ENCODE results near the gene HAUS3. TPM values are rescaled to one million over a fixed set of nuclear protein-coding genes. Genes with fewer than 3 reads are reported as not detected.

Gene HAUS3
- total RNA-seq, 2 experiments from 2014 or later, result 143 to 148 TPM

GRCh38 chr4:2250357-2251072, 8.6 kb upstream of the HAUS3 start:
- no peak for ATAC-seq (ENCODE audit: poor library complexity)
- no peak overlapping the region for H3K4me3 Mint-ChIP-seq
- peaks cover 58% of the 10 kb centered on the region for H3K36me3 ChIP-seq (ENCODE audit: insufficient read depth, low read length)

DNA sequence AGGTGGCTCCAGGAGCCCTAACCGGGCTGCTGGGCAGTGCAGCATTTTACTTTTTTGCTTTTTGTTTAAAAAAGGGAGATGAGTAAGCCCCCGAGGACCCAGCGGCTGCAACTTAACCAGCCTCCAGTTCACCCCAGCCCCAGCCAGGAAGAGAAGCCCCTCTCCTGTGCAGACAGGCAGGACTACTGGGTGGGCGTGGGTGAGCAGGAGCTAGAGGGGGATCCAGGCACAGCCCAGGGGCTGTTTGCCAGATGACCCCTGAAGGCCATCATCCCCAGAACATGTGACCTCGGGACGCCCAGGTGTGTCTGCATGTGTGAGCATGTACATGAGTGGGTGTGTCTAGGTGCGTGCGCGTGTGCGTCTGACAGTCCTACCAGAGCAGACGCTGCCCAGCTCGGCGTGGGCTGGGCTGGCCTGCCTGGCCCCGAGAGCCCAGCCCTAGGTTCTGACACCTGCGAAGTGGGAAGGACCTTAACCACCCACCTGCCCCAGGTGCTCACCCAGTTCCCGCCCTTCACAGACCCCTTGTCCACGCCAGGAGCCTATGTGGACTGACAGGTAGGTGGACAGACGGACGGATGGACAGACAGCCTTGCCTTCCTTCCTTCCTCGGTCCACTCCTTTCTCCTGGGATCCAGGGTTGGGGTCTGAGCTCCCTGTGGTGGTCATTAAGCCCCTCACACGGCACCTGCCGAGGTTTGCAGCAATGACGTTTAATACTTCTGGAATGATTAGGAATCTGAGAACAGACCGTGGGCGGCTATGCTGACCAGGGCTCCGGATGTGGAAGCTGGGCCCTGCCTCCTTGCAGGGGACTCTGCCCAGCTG, 7.8 kb upstream of the HAUS3 start:
- H3K27ac Mint-ChIP-seq, result no peak overlapping the region
- no peak overlapping the region for H3K4me3 ChIP-seq (ENCODE audit: low read length)
- intact Hi-C loops (cut with DNase I, micrococcal nuclease), result loop anchor here (10.0 kb wide), 2 partner anchors 285 to 1285 kb away; partner anchors contain the start of genes FAM193A (in 1 of the 2) and LRPAP1 (in 1 of the 2)
- no peaks in the 10 kb centered on the region for H3K27me3 Mint-ChIP-seq
- no peaks in the 10 kb centered on the region for H3K9me3 Mint-ChIP-seq
- H3K27ac ChIP-seq (ENCODE audit: low read depth in 1 of 2, low read length in 2 of 2), result no peak overlapping the region
- ATAC-seq (ENCODE audit: poor library complexity), result no peak
- peaks cover 5% of the 10 kb centered on the region for H3K4me1 ChIP-seq (ENCODE audit: insufficient read depth, low read length)
- CTCF ChIA-PET, result no interaction called here
- no peaks in the 10 kb centered on the region for H3K9me3 ChIP-seq (ENCODE audit: control insufficient read depth in 1 of 2, insufficient read depth in 1 of 2, low read length in 2 of 2)
- peak in 3 of 14 experiments; percentile 1 to 23 (median 4) for DNase-seq
- peaks cover 7% of the 10 kb centered on the region for H3K4me1 Mint-ChIP-seq (ENCODE audit: low read depth)
- no peak overlapping the region for H3K4me3 Mint-ChIP-seq
- H3K36me3 Mint-ChIP-seq (ENCODE audit: low read depth), result peaks cover 35% of the 10 kb centered on the region
- H3K36me3 ChIP-seq (ENCODE audit: insufficient read depth, low read length), result peaks cover 53% of the 10 kb centered on the region
- POLR2A ChIA-PET, result interaction anchor here (1.0 kb wide), 1 partner anchor 8 kb away, joined by 3 read pairs; the partner anchor contains the start of genes HAUS3 and POLN
- H3K27me3 ChIP-seq (ENCODE audit: control insufficient read depth in 1 of 2, insufficient read depth in 2 of 2, low read length in 2 of 2), result no peaks in the 10 kb centered on the region
- TF ChIP-seq CTCF (IDR thresholded peaks at IDR 0.05), result no peak

More at GRCh38 chr4:2250357-2251072, 8.6 kb upstream of the HAUS3 start:
- no peak overlapping the region for H3K4me3 ChIP-seq (ENCODE audit: low read length)
- no peaks in the 10 kb centered on the region for H3K4me1 Mint-ChIP-seq (ENCODE audit: low read depth)
- no peak overlapping the region for H3K27ac Mint-ChIP-seq
- no peaks in the 10 kb centered on the region for H3K9me3 ChIP-seq (ENCODE audit: control insufficient read depth in 1 of 2, insufficient read depth in 1 of 2, low read length in 2 of 2)
- H3K27me3 Mint-ChIP-seq, result no peaks in the 10 kb centered on the region
- no peak for TF ChIP-seq CTCF (IDR thresholded peaks at IDR 0.05)
- H3K27ac ChIP-seq (ENCODE audit: low read depth in 1 of 2, low read length in 2 of 2), result no peak overlapping the region
- DNase-seq, result peak in 3 of 14 experiments; percentile 0 to 16 (median 0)
- intact Hi-C loops (cut with DNase I, micrococcal nuclease), result no loop called here
- POLR2A ChIA-PET, result interaction anchor here (1.0 kb wide), 2 partner anchors 9 to 12 kb away, joined by 3 to 4 read pairs; partner anchors contain the start of genes HAUS3, MXD4 and POLN
- CTCF ChIA-PET, result no interaction called here
- peaks cover 40% of the 10 kb centered on the region for H3K36me3 Mint-ChIP-seq (ENCODE audit: low read depth)
- no peaks in the 10 kb centered on the region for H3K27me3 ChIP-seq (ENCODE audit: control insufficient read depth in 1 of 2, insufficient read depth in 2 of 2, low read length in 2 of 2)
- peaks cover 1% of the 10 kb centered on the region for H3K4me1 ChIP-seq (ENCODE audit: insufficient read depth, low read length)
- no peaks in the 10 kb centered on the region for H3K9me3 Mint-ChIP-seq

- no peak overlapping the region for H3K27ac ChIP-seq (ENCODE audit: low read depth in 1 of 2, low read length in 2 of 2)
- H3K4me1 ChIP-seq (ENCODE audit: insufficient read depth, low read length), result peaks cover 5% of the 10 kb centered on the region
- ChIA-PET CTCF (no interaction called here), POLR2A (no interaction called here)
- H3K36me3 Mint-ChIP-seq (ENCODE audit: low read depth), result peaks cover 27% of the 10 kb centered on the region
- TF ChIP-seq CTCF (IDR thresholded peaks at IDR 0.05), result no peak
- H3K27me3 ChIP-seq (ENCODE audit: control insufficient read depth in 1 of 2, insufficient read depth in 2 of 2, low read length in 2 of 2), result no peaks in the 10 kb centered on the region
- ATAC-seq (ENCODE audit: poor library complexity), result no peak
- H3K4me3 Mint-ChIP-seq, result no peak overlapping the region
- no peak overlapping the region for H3K4me3 ChIP-seq (ENCODE audit: low read length)
- peaks cover 14% of the 10 kb centered on the region for H3K4me1 Mint-ChIP-seq (ENCODE audit: low read depth)
- intact Hi-C loops (cut with DNase I, micrococcal nuclease), result loop anchor here (10.0 kb wide), 2 partner anchors 286 to 1286 kb away; partner anchors contain the start of genes FAM193A (in 1 of the 2) and LRPAP1 (in 1 of the 2)
- no peaks in the 10 kb centered on the region for H3K27me3 Mint-ChIP-seq
- no peaks in the 10 kb centered on the region for H3K9me3 ChIP-seq (ENCODE audit: control insufficient read depth in 1 of 2, insufficient read depth in 1 of 2, low read length in 2 of 2)
- DNase-seq, result peak in 2 of 14 experiments; percentile 2 to 15
- H3K9me3 Mint-ChIP-seq, result no peaks in the 10 kb centered on the region
- peaks cover 51% of the 10 kb centered on the region for H3K36me3 ChIP-seq (ENCODE audit: insufficient read depth, low read length)
- H3K27ac Mint-ChIP-seq, result no peak overlapping the region
Observed at GRCh38 chr4:2248821-2249261, 6.9 kb upstream of the HAUS3 start.

All from CD4-positive, alpha-beta T cell (primary cell).